Activated naive CD8-positive, alpha-beta T cell (primary cell): ENCODE measurements around the gene NSD1.
"Not testable (repeated sequence)": the region's sequence is repeated elsewhere in the genome, so short reads cannot be mapped to it uniquely, and the experiment has no call there.

ENCODE experiments used
- H3K27ac Mint-ChIP-seq: one replicate; pipeline ENCODE4 v1.8.0; 2021; ENCODE audit warnings: mixed read lengths
- H3K27me3 Mint-ChIP-seq: one replicate; pipeline ENCODE4 v1.8.0; 2021; ENCODE audit warnings: mixed read lengths
- H3K36me3 Mint-ChIP-seq: one replicate; pipeline ENCODE4 v1.8.0; 2021; ENCODE audit warnings: mixed read lengths
- H3K4me1 Mint-ChIP-seq: one replicate; pipeline ENCODE4 v1.8.0; 2021; ENCODE audit warnings: low read depth, mixed read lengths
- H3K4me3 Mint-ChIP-seq: one replicate; pipeline ENCODE4 v1.8.0; 2021; ENCODE audit warnings: mild to moderate bottlenecking, mixed read lengths
- H3K9me3 Mint-ChIP-seq: one replicate; pipeline ENCODE4 v1.8.0; 2021; ENCODE audit warnings: low read depth, mixed read lengths

The NSD1 gene

DNA sequence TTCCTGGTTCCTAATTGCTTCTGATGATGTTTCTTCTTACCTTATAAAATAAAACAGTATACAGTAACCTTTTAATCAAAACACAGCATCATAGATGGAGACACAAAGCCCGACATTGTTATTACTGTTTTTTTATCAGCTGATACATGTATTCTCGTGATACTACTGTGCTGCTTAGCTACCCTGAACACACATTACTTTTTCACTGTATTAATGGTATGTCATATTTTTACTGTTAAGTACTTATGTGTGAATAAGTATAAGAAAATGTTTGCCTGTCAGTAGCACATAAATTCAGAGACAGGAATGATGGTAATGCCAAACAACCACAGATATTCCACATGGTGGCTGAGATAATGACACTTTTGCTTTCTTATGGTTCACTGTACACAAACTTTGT lies 101.3 kb downstream of the NSD1 start:
- Mint-ChIP-seq H3K27ac (no peak overlapping the region), H3K27me3 (no peaks in the 10 kb centered on the region), H3K36me3 (peaks cover 5% of the 10 kb centered on the region), H3K4me1 (peaks cover 14% of the 10 kb centered on the region), H3K9me3 (no peaks in the 10 kb centered on the region), H3K4me3 (no peak overlapping the region)

DNA sequence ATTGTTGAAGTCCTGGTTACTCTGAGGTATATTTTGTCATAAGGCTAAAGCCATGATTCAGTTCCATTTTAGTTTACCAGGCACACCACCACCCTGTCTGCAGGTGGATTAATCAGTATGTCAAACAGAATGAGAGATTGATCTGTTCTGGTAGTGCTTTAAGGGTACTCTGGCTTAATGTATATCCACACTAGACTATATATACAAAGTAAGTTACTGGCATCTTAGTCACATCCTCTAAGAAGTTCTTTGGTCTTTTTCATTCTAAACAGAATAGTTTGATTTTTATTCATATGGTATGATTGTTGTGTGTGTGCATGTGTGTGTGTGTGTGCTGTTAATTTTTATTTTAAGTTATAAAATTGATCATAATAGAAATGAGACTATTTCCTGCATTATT lies 108.2 kb downstream of the NSD1 start:
- Mint-ChIP-seq H3K27ac (no peak overlapping the region), H3K4me1 (no peaks in the 10 kb centered on the region), H3K36me3 (peaks cover 9% of the 10 kb centered on the region), H3K9me3 (no peaks in the 10 kb centered on the region), H3K27me3 (no peaks in the 10 kb centered on the region), H3K4me3 (no peak overlapping the region)

DNA sequence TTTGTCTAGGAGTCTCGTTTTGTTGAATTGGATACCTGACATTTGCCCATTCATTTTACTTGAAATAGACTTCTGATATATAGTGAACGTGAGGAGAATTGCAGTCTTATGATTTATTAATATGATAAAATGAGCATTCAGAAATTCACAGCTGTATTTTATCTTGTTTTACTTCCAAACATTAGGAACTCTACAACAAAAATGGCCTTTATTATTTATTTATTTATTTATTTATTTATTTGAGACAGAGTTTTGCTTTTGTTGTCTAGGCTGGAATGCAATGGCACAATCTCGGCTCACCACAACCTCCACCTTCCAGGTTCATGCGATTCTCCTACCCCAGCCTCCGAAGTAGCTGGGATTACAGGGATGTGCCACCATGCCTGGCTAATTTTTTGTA lies 108.7 kb downstream of the NSD1 start:
- Mint-ChIP-seq H3K27me3 (no peaks in the 10 kb centered on the region), H3K4me3 (no peak overlapping the region)

DNA sequence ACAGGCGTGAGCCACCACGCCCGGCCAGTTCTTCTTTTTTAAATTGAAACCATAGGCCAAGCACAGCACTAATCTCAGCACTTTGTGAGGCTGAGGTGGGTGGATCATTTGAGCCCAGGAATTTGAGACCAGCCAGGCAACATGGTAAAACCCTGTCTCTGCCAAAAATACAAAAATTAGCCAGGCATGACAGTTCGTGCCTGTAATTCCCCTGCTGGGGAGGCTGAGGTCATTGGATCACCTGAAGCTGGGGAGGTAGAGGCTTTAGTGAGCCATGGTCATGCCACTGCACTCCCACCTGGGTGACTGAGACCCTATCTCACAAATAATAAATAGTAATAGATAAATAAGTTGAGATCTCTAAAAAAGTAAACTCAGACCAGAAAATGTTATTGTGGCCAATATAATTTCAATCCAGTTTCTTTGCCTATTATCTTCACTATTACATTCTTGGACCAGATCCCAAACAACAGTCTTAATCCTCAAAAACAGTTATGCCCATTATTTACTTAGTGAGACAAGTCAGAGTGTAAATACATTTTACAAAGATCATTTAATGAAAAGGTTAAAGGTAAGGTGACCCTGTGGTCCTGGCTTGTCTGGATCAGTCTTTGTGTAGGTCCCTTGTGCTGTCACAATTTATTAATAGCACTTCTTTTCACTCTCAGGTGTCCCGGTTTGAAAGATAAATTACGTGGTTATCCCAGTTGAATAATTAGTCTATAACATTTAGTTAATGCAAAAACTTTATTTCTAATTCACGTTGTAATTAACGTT lies 116.4 kb downstream of the NSD1 start:
- Mint-ChIP-seq H3K27me3 (no peaks in the 10 kb centered on the region), H3K36me3 (peaks cover 4% of the 10 kb centered on the region), H3K27ac (peak overlapping the region; percentile 24), H3K4me3 (no peak overlapping the region), H3K9me3 (no peaks in the 10 kb centered on the region), H3K4me1 (no peaks in the 10 kb centered on the region)

More for the DNA sequence above, 108.7 kb downstream of the NSD1 start:
- no peak overlapping the region for H3K27ac Mint-ChIP-seq
- H3K9me3 Mint-ChIP-seq, result no peaks in the 10 kb centered on the region
- H3K36me3 Mint-ChIP-seq, result peaks cover 9% of the 10 kb centered on the region
- no peaks in the 10 kb centered on the region for H3K4me1 Mint-ChIP-seq

DNA sequence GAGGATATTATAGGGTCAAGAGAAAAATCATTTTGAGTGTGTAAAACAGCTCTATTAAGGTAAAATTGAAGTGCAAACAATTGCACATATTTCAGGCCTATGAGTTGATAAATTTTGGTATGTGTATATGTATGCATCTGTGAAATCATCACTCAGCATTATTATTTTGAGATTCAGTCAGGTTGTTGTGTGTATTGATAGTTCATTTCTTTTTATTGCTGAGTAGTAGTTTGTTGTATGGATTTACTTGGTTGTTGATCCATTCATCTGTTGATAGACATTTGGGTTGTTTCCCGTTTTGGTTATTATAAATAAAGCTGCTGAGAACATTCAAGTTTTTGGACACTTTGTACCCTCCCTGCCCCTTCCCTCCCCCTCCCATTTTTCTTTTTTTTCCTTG lies 119.7 kb downstream of the NSD1 start:
- H3K27me3 Mint-ChIP-seq, result no peaks in the 10 kb centered on the region
- H3K36me3 Mint-ChIP-seq, result peaks cover 6% of the 10 kb centered on the region
- H3K4me1 Mint-ChIP-seq, result peaks cover 2% of the 10 kb centered on the region
- H3K27ac Mint-ChIP-seq, result peak overlapping the region; percentile 4
- no peaks in the 10 kb centered on the region for H3K9me3 Mint-ChIP-seq
- no peak overlapping the region for H3K4me3 Mint-ChIP-seq

DNA sequence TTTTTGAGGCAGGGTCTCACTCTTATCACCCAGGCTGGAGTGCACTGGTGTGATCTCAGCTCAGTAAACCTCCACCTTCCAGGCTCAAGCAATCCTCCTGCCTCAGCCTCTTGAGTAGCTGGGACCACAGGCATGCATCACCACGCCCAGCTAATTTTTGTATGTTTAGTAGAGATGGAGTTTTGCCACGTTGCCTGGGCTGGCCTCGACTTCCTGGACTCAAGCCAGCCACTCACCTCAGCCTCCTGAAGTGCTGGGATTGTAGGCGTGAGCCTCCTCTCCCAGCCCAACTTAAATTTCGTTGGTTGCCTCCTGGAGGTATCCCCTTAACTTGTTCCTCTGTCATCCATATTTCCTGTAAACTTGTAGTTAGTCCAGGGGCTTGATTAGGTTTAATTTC lies 122.7 kb downstream of the NSD1 start:
- H3K36me3 Mint-ChIP-seq, result peaks cover 6% of the 10 kb centered on the region
- no peak overlapping the region for H3K4me3 Mint-ChIP-seq
- H3K9me3 Mint-ChIP-seq, result no peaks in the 10 kb centered on the region
- peaks cover 2% of the 10 kb centered on the region for H3K4me1 Mint-ChIP-seq
- no peak overlapping the region for H3K27ac Mint-ChIP-seq
- H3K27me3 Mint-ChIP-seq, result no peaks in the 10 kb centered on the region

DNA sequence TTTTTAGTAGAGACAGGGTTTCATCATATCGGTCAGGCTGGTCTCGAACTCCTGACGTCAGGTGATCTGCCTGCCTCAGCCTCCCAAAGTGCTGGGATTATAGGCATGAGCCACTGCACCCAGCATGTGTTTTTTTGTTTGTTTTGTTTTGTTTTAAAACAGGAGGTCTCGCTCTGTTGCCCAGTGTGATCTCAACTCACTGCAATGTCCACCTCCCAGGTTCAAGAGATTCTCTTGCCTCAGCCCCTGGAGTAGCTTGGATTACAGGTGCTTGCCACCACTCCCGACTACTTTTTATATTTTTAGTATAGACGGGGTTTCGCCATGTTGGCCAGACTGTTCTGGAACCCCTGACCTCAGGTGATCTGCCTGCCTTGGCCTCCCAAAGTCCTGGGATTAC lies 125.1 kb downstream of the NSD1 start:
- H3K27ac Mint-ChIP-seq, H3K4me3 Mint-ChIP-seq, H3K9me3 Mint-ChIP-seq, H3K4me1 Mint-ChIP-seq, H3K27me3 Mint-ChIP-seq: not testable (repeated sequence)
- H3K36me3 Mint-ChIP-seq, result peaks cover 12% of the 10 kb centered on the region

DNA sequence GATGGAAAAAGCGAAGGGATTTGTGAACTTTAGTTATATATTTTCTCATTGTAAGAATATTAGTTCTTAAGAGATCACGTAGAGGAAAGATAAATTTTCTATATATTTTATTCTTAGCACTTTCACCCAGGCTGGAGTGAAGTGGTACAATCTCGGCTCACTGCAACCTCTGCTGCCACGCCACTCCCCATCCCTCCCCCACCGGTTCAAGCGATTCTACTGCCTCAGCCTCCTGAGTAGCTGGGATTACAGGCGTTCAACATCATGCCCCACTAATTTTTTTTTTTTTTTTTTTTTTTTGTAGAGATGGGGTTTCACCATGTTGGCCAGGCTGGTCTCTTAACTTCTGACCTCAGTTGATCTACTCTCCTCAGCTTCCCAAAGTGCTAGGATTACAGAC lies 127.4 kb downstream of the NSD1 start:
- Mint-ChIP-seq H3K4me1 (peaks cover 2% of the 10 kb centered on the region), H3K27ac (no peak overlapping the region)

DNA sequence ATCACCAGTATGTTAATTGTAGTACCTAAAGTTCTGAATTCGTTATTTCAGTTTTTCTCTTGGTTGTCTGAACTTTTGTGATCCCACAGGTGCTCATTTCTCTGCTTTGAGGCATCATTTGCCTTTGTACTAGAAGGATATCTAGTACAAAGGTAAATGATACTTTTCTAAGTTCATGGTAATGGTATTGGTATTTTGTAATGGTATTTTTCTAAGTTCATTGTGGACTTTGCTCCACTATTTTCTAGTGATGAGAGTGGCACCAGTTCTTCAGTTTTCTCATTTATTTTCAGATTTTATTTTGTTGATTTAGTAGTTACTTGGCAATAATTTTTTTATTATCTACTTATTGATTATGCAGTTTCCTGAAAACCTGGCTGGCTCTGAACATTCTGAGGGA lies 127.9 kb downstream of the NSD1 start:
- H3K9me3 Mint-ChIP-seq, result no peaks in the 10 kb centered on the region
- no peak overlapping the region for H3K27ac Mint-ChIP-seq
- peaks cover 9% of the 10 kb centered on the region for H3K36me3 Mint-ChIP-seq
- H3K27me3 Mint-ChIP-seq, result no peaks in the 10 kb centered on the region
- peaks cover 2% of the 10 kb centered on the region for H3K4me1 Mint-ChIP-seq
- H3K4me3 Mint-ChIP-seq, result no peak overlapping the region

More for the DNA sequence above, 127.4 kb downstream of the NSD1 start:
- no peaks in the 10 kb centered on the region for H3K9me3 Mint-ChIP-seq
- H3K4me3 Mint-ChIP-seq, result no peak overlapping the region
- peaks cover 9% of the 10 kb centered on the region for H3K36me3 Mint-ChIP-seq
- no peaks in the 10 kb centered on the region for H3K27me3 Mint-ChIP-seq

DNA sequence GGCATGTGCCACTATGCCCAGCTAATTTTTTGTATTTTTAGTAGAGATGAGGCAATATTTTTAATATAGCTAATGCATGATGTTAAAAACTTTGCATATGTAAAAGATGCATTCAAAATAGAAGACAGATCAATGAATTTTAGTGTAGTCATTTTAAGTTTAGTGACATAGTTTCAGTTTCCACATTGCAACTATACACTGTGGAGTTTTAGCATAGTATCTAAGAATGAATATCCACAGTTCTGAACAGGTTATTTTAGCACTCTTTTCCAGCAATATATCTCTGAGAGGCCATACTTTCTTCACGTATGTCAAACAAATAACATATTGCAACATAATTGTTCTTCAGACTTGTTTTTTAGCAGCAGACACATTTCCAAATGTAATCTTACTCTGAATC lies 130.6 kb downstream of the NSD1 start:
- H3K36me3 Mint-ChIP-seq, result peaks cover 11% of the 10 kb centered on the region
- H3K9me3 Mint-ChIP-seq, result no peaks in the 10 kb centered on the region
- H3K4me3 Mint-ChIP-seq, result no peak overlapping the region
- no peaks in the 10 kb centered on the region for H3K27me3 Mint-ChIP-seq
- H3K27ac Mint-ChIP-seq, result no peak overlapping the region
- peaks cover 2% of the 10 kb centered on the region for H3K4me1 Mint-ChIP-seq

DNA sequence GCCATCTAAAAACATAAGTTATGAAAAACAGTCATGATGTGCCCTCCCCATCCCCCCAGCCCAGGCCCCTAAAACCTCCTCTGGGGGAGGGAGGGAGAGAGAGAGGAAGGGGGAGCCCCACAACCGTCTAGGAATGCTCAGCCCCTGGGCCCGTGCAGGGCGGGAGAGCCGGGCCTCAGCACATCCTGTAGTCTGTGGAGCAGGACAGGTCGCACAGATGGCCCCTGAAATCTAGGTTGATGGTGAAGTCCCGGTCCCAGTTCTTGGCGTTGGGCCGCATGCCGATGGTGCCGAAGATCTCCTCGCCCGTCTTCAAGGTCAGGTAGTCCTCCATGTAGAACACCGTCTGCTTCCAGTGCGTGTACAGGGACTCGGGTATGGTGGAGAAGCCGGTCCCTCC lies 131.8 kb downstream of the NSD1 start:
- Mint-ChIP-seq H3K27me3 (no peaks in the 10 kb centered on the region), H3K4me1 (peaks cover 2% of the 10 kb centered on the region), H3K4me3 (no peak overlapping the region), H3K9me3 (no peaks in the 10 kb centered on the region), H3K36me3 (peaks cover 11% of the 10 kb centered on the region), H3K27ac (no peak overlapping the region)

DNA sequence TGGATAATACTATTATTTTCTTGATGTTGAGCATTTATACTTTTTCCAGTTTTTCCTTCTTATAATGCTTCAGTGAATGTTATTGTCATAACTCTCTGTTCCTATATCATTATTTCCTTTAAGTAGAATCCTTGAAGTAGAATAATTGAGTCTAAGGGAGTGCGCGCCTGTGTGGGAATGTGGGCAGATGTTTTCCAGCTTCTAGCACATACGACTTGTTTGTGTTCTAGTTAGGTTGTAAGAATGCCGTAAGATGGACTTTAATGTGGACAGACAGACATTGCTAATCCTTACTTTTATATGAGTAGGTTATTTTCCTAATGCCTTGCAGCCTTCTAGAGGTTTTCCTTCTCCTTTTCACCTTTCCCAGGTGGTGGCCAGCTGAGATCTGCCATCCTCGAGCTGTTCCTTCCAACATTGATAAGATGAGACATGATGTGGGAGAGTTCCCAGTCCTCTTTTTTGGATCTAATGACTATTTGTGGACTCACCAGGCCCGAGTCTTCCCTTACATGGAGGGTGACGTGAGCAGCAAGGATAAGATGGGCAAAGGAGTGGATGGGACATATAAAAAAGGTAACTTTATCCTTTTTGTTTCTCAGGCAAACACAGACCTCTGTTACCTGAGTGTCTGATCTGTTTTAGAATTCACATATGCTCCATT lies 135.8 kb downstream of the NSD1 start:
- H3K9me3 Mint-ChIP-seq, result no peaks in the 10 kb centered on the region
- no peaks in the 10 kb centered on the region for H3K4me1 Mint-ChIP-seq
- no peaks in the 10 kb centered on the region for H3K27me3 Mint-ChIP-seq
- no peak overlapping the region for H3K4me3 Mint-ChIP-seq
- peaks cover 3% of the 10 kb centered on the region for H3K36me3 Mint-ChIP-seq
- H3K27ac Mint-ChIP-seq, result no peak overlapping the region

DNA sequence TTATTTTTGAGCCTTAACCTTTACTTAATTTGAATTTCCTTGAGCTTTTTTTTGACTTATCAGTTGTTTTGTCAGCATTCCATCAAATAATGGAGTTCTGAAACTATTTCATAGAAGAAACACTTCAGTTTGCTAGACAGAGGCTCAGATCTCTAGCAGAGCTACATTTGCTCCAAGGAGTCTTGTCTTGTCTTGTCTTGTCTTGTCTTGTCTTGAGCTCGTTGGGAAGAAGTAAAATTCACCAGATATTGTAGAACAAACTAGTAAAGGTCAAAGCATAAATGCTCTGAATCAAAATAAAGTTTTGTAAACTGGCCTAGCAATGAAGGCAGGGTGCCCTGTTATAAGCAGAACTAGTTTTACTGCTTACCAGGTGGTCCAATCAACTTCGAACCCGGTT lies 136.4 kb downstream of the NSD1 start:
- Mint-ChIP-seq H3K27ac (no peak overlapping the region), H3K4me1 (no peaks in the 10 kb centered on the region), H3K27me3 (no peaks in the 10 kb centered on the region), H3K4me3 (no peak overlapping the region), H3K9me3 (no peaks in the 10 kb centered on the region), H3K36me3 (peaks cover 3% of the 10 kb centered on the region)

DNA sequence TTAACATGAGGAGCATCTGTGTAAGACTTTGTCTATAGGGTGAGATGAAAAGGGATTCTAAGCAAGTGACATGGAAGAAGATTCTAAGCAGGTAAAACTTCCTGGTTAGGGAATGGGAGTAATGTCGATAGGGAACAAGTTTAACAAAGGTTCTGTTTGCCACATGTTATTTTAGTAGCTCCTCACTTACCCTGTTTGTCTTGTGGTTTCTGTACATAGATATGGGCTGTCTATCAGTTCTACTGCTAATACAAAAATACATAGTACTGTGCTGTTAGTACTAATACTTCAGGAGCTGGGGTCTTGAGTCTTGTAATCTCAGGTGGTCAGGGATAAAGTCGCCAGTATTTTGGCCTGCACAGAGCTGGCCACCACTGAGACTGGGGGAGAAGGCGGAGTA lies 137.1 kb downstream of the NSD1 start:
- peak overlapping the region; percentile 16 for H3K27ac Mint-ChIP-seq
- H3K9me3 Mint-ChIP-seq, result no peaks in the 10 kb centered on the region
- H3K4me3 Mint-ChIP-seq, result no peak overlapping the region
- H3K36me3 Mint-ChIP-seq, result peaks cover 4% of the 10 kb centered on the region
- no peaks in the 10 kb centered on the region for H3K27me3 Mint-ChIP-seq
- no peaks in the 10 kb centered on the region for H3K4me1 Mint-ChIP-seq

DNA sequence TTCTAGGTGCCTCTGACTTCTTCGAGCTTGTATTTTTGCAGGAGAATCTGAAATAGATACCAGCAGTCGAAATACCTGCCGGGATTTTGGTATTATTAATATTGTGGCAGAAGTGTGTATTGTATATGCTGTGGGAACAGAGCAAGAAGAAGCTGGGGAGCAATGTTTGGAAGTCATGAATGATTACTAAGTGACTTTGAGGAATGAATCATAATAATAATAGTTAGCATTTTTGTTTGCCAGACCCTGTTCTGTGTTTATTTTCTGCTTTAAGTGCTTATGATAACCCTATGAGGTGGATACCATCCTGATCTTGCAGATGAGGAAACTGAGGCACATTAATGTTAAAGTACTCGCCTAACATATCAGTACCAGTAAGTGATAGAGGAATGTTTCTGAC lies 137.5 kb downstream of the NSD1 start:
- H3K9me3 Mint-ChIP-seq, result no peaks in the 10 kb centered on the region

DNA sequence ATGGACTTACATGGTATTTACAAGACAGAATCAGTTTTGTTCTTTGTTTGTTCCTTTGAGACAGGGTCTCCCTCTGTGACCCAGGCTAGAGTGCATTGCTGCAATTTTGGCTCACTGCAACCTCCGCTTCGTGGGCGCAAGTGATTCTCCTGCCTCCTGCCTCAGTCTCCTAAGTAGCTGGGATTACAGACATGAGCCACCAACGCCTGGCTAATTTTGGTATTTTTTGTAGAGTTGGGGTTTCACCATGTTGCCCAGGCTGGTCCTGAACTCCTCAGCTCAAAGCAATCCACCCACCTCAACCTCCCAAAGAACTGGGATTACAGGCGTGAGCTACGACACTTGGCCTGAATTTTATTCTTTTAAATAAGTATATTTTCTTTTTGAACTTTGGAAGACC lies 142.3 kb downstream of the NSD1 start:
- H3K4me3 Mint-ChIP-seq, result no peak overlapping the region
- peaks cover 5% of the 10 kb centered on the region for H3K4me1 Mint-ChIP-seq
- no peak overlapping the region for H3K27ac Mint-ChIP-seq
- H3K36me3 Mint-ChIP-seq, result peaks cover 3% of the 10 kb centered on the region
- H3K9me3 Mint-ChIP-seq, result no peaks in the 10 kb centered on the region
- H3K27me3 Mint-ChIP-seq, result no peaks in the 10 kb centered on the region

More for the DNA sequence above, 137.5 kb downstream of the NSD1 start:
- peaks cover 5% of the 10 kb centered on the region for H3K36me3 Mint-ChIP-seq
- no peaks in the 10 kb centered on the region for H3K27me3 Mint-ChIP-seq
- H3K4me1 Mint-ChIP-seq, result no peaks in the 10 kb centered on the region
- H3K27ac Mint-ChIP-seq, result no peak overlapping the region
- no peak overlapping the region for H3K4me3 Mint-ChIP-seq
